Karpas-422 (cell line): Measurements from ENCODE around the gene ZFX. TPM values are rescaled to one million over a fixed set of nuclear protein-coding genes. Genes with fewer than 3 reads are reported as not detected.

ENCODE experiments used
- DNase-seq: peaks from one replicate; pipeline ENCODE4 v3.0.0-alpha.2; 2015
- H2AFZ ChIP-seq: fragments of 200-600 bp; sonication (generic); 2 replicates; pipeline ENCODE4 v1.6.1; 2014; ENCODE audit warnings: antibody characterized with exemption, low read length, mixed read lengths
- H3K27ac ChIP-seq: fragments of 200-600 bp; sonication (generic); 2 replicates; pipeline ENCODE4 v1.5.1; 2014; ENCODE audit warnings: mild to moderate bottlenecking, low read length, moderate library complexity
- H3K27me3 ChIP-seq: fragments of 200-600 bp; sonication (generic); 2 replicates; pipeline ENCODE4 v1.6.1; 2014; ENCODE audit warnings: low read length, mixed read lengths
- H3K36me3 ChIP-seq: fragments of 200-600 bp; sonication (generic); 2 replicates; pipeline ENCODE4 v1.6.1; 2014; ENCODE audit warnings: low read length, mixed read lengths; ENCODE audit not compliant: insufficient read depth
- H3K4me1 ChIP-seq: fragments of 200-600 bp; sonication (generic); 2 replicates; pipeline ENCODE4 v1.6.1; 2014; ENCODE audit warnings: mild to moderate bottlenecking, low read length, mixed read lengths
- H3K4me2 ChIP-seq: fragments of 200-600 bp; sonication (generic); 2 replicates; pipeline ENCODE4 v1.6.1; 2014; ENCODE audit warnings: low read length, low read depth, mild to moderate bottlenecking; ENCODE audit not compliant: poor library complexity, severe bottlenecking
- H3K4me3 ChIP-seq: fragments of 200-600 bp; sonication (generic); 2 replicates; pipeline ENCODE4 v1.5.1; 2014; ENCODE audit warnings: mild to moderate bottlenecking, antibody characterized with exemption, low read length, mixed read lengths
- H3K79me2 ChIP-seq: fragments of 200-600 bp; sonication (generic); 2 replicates; pipeline ENCODE4 v1.6.1; 2014; ENCODE audit warnings: mild to moderate bottlenecking, low read length, mixed read lengths
- H3K9ac ChIP-seq: fragments of 200-600 bp; sonication (generic); 2 replicates; pipeline ENCODE4 v1.6.0; 2014; ENCODE audit warnings: low read length
- H3K9me2 ChIP-seq: fragments of 200-600 bp; sonication (generic), shearing (Covaris generic); replicated peaks from 2 replicates; pipeline ENCODE4 v1.6.0; 2014; ENCODE audit warnings: mild to moderate bottlenecking, low read length, moderate library complexity; ENCODE audit not compliant: insufficient read depth
- H3K9me3 ChIP-seq: fragments of 300-700, 200-600 bp; sonication (generic); 2 replicates; pipeline ENCODE4 v1.6.1; 2014; ENCODE audit warnings: low read length, mixed read lengths
- H4K20me1 ChIP-seq: fragments of 200-600 bp; sonication (generic); 2 replicates; pipeline ENCODE4 v1.6.1; 2014; ENCODE audit warnings: mild to moderate bottlenecking, antibody characterized with exemption, low read length, low read depth; ENCODE audit not compliant: insufficient read depth
- total RNA-seq: library from RNA; depleted of rRNA; stranded (reverse); fragments of >200 nt; shearing (Covaris generic); gene quantifications from 2 replicates; pipeline ENCODE4 v1.2.3, GENCODE V29; 2014; ENCODE audit warnings: low replicate concordance

ZFX gene
- total RNA-seq, 1 experiment from 2014 or later: 44.2 TPM

DNA sequence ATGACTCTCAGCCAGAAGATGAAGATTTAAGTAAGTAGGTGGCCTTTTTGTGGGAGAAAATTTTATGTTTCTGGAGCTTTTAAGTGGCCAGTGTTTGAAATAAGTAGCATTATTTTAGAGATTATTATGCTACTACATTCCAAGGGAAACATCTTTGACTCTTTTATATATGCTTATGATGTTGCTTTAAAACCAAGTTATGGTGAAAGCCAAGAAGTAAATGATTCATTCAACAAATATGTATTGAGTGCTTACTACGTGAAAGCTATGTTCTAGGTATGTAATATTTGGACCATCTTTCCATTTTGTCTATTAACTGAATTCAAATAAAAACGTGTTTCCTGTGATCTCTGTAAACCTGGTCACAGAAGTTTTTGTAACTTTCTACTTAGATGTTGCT, 58.3 kb downstream of the ZFX start:
- peaks cover 43% of the 10 kb centered on the region for H3K79me2 ChIP-seq
- no peak for DNase-seq
- no peak overlapping the region for H3K4me2 ChIP-seq
- H3K4me3 ChIP-seq: no peak overlapping the region
- no peaks in the 10 kb centered on the region for H3K9me3 ChIP-seq
- H3K9ac ChIP-seq: no peak overlapping the region
- no peak overlapping the region for H2AFZ ChIP-seq
- no peak overlapping the region for H3K27ac ChIP-seq
- H3K4me1 ChIP-seq: no peaks in the 10 kb centered on the region; the same call in 1 of the 2 replicates
- H3K9me2 ChIP-seq: no peaks in the 10 kb centered on the region
- H4K20me1 ChIP-seq: peaks cover 5% of the 10 kb centered on the region
- no peaks in the 10 kb centered on the region for H3K27me3 ChIP-seq
- H3K36me3 ChIP-seq: peaks cover 52% of the 10 kb centered on the region

GRCh38 chrX:24208496-24209240, 59.1 kb downstream of the ZFX start:
- Histone ChIP-seq H3K4me2 (no peak overlapping the region), H4K20me1 (peaks cover 5% of the 10 kb centered on the region), H2AFZ (no peak overlapping the region), H3K4me3 (no peak overlapping the region), H3K27ac (no peak overlapping the region), H3K9ac (no peak overlapping the region), H3K4me1 (peaks cover 4% of the 10 kb centered on the region), H3K27me3 (no peaks in the 10 kb centered on the region), H3K9me3 (no peaks in the 10 kb centered on the region), H3K36me3 (peaks cover 58% of the 10 kb centered on the region), H3K9me2 (no peaks in the 10 kb centered on the region), H3K79me2 (peaks cover 35% of the 10 kb centered on the region)
- DNase-seq: no peak

- DNase-seq: no peak
- H2AFZ ChIP-seq: no peak overlapping the region
- no peak overlapping the region for H3K4me3 ChIP-seq
- H3K4me1 ChIP-seq: peaks cover 14% of the 10 kb centered on the region
- H3K36me3 ChIP-seq: peaks cover 67% of the 10 kb centered on the region
- no peaks in the 10 kb centered on the region; the same call in 1 of the 2 replicates for H4K20me1 ChIP-seq
- H3K4me2 ChIP-seq: no peak overlapping the region
- peaks cover 20% of the 10 kb centered on the region for H3K79me2 ChIP-seq
- H3K9me2 ChIP-seq: no peaks in the 10 kb centered on the region
- H3K27ac ChIP-seq: no peak overlapping the region
- H3K27me3 ChIP-seq: no peaks in the 10 kb centered on the region
- H3K9me3 ChIP-seq: no peaks in the 10 kb centered on the region
- H3K9ac ChIP-seq: no peak overlapping the region
Observed at GRCh38 chrX:24210190-24210589, 60.7 kb downstream of the ZFX start.

GRCh38 chrX:24214568-24214967, 65.0 kb downstream of the ZFX start:
- no peaks in the 10 kb centered on the region for H4K20me1 ChIP-seq
- H3K27ac ChIP-seq: no peak overlapping the region
- H3K79me2 ChIP-seq: no peaks in the 10 kb centered on the region
- DNase-seq: no peak
- H3K4me2 ChIP-seq: no peak overlapping the region
- peaks cover 14% of the 10 kb centered on the region for H3K4me1 ChIP-seq
- no peak overlapping the region for H2AFZ ChIP-seq
- no peaks in the 10 kb centered on the region for H3K27me3 ChIP-seq
- H3K4me3 ChIP-seq: no peak overlapping the region
- no peaks in the 10 kb centered on the region for H3K9me3 ChIP-seq
- H3K9me2 ChIP-seq: no peaks in the 10 kb centered on the region
- no peak overlapping the region for H3K9ac ChIP-seq
- peaks cover 45% of the 10 kb centered on the region for H3K36me3 ChIP-seq

DNA sequence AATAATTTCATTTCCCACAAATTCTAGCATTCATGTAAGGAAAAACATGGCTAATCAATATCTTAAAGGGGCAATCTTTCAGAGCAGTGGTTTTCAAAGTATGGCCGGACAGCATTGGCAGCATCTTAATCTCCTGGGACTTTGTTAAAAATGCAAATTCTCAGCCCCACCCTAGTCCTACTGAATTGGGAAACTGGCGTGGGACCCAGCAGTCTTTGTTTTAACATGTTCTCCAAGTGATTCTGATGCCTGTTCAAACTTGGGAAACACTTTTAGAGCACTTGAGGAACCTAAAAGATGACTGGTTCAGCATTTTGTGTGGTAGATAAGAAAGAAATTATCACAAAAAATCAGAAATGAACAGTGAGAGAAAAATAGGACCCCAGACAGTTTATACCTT, 65.7 kb downstream of the ZFX start:
- H3K4me3 ChIP-seq: no peak overlapping the region
- H2AFZ ChIP-seq: no peak overlapping the region
- no peaks in the 10 kb centered on the region for H3K9me2 ChIP-seq
- no peaks in the 10 kb centered on the region for H3K79me2 ChIP-seq
- no peaks in the 10 kb centered on the region for H3K9me3 ChIP-seq
- no peak overlapping the region for H3K27ac ChIP-seq
- H3K4me1 ChIP-seq: peaks cover 14% of the 10 kb centered on the region
- no peak overlapping the region for H3K9ac ChIP-seq
- no peak overlapping the region for H3K4me2 ChIP-seq
- no peaks in the 10 kb centered on the region for H4K20me1 ChIP-seq
- H3K27me3 ChIP-seq: no peaks in the 10 kb centered on the region
- H3K36me3 ChIP-seq: peaks cover 39% of the 10 kb centered on the region
- no peak for DNase-seq

GRCh38 chrX:24216037-24216436, 66.5 kb downstream of the ZFX start:
- no peak overlapping the region for H3K9ac ChIP-seq
- H3K9me2 ChIP-seq: no peaks in the 10 kb centered on the region
- no peaks in the 10 kb centered on the region for H3K27me3 ChIP-seq
- H2AFZ ChIP-seq: no peak overlapping the region
- no peaks in the 10 kb centered on the region for H3K9me3 ChIP-seq
- no peak overlapping the region for H3K4me2 ChIP-seq
- DNase-seq: no peak
- H3K79me2 ChIP-seq: no peaks in the 10 kb centered on the region
- H3K4me3 ChIP-seq: no peak overlapping the region
- H4K20me1 ChIP-seq: no peaks in the 10 kb centered on the region
- peaks cover 31% of the 10 kb centered on the region for H3K36me3 ChIP-seq
- H3K4me1 ChIP-seq: peaks cover 14% of the 10 kb centered on the region
- no peak overlapping the region for H3K27ac ChIP-seq

- DNase-seq: no peak
- H3K36me3 ChIP-seq: peaks cover 23% of the 10 kb centered on the region
- no peak overlapping the region for H3K4me2 ChIP-seq
- no peaks in the 10 kb centered on the region for H3K9me2 ChIP-seq
- H3K79me2 ChIP-seq: no peaks in the 10 kb centered on the region
- no peak overlapping the region for H3K4me3 ChIP-seq
- H3K4me1 ChIP-seq: peaks cover 14% of the 10 kb centered on the region
- no peak overlapping the region for H2AFZ ChIP-seq
- H3K9me3 ChIP-seq: no peaks in the 10 kb centered on the region
- H3K9ac ChIP-seq: no peak overlapping the region
- no peaks in the 10 kb centered on the region for H3K27me3 ChIP-seq
- no peaks in the 10 kb centered on the region for H4K20me1 ChIP-seq
- no peak overlapping the region for H3K27ac ChIP-seq
Observed at GRCh38 chrX:24216827-24217226, 67.3 kb downstream of the ZFX start.

GRCh38 chrX:24219320-24219719, 69.8 kb downstream of the ZFX start:
- DNase-seq: no peak
- peaks cover 8% of the 10 kb centered on the region for H3K36me3 ChIP-seq
- peaks cover 9% of the 10 kb centered on the region for H3K4me1 ChIP-seq
- no peak overlapping the region for H3K9ac ChIP-seq
- no peaks in the 10 kb centered on the region for H3K9me3 ChIP-seq
- no peak overlapping the region for H3K4me2 ChIP-seq
- H4K20me1 ChIP-seq: no peaks in the 10 kb centered on the region
- H3K4me3 ChIP-seq: no peak overlapping the region
- no peaks in the 10 kb centered on the region for H3K9me2 ChIP-seq
- H3K27me3 ChIP-seq: no peaks in the 10 kb centered on the region
- no peak overlapping the region for H2AFZ ChIP-seq
- no peaks in the 10 kb centered on the region for H3K79me2 ChIP-seq
- H3K27ac ChIP-seq: no peak overlapping the region
